PC-3 (cell line): ENCODE measurements around the gene RAPGEF4. TPM values are rescaled to one million over a fixed set of nuclear protein-coding genes. Genes with fewer than 3 reads are reported as not detected.

ENCODE experiments used
- ATAC-seq: fragments of 200-7000 bp; cut with Tn5 transposase; 2 replicates; pipeline ENCODE4 v1.9.1; 2020; ENCODE audit warnings: mild to moderate bottlenecking, moderate library complexity
- BruUV-seq: library from RNA; stranded (reverse); fragments of 400-500 nt; replicated peaks from 2 replicates; lab custom pipeline; 2021; lab: Mats Ljungman, UMichigan
- CTCF ChIA-PET: fragments of 300-600 bp; sonication (Branson Sonifier 250); formaldehyde crosslinking; loops from one replicate; lab custom pipeline; 2022; ENCODE audit warnings: antibody characterized with exemption; lab: Charles Lee
- POLR2A ChIA-PET: fragments of 300-600 bp; sonication (Branson Sonifier 250); formaldehyde crosslinking; loops from one replicate; lab custom pipeline; 2022; ENCODE audit warnings: antibody characterized with exemption; ENCODE audit not compliant: unreplicated experiment; lab: Charles Lee
- DNase-seq: peaks from one replicate; pipeline ENCODE4 v3.0.0-alpha.2; 2015
- H2AFZ ChIP-seq: fragments of 300-600 bp; sonication (generic); 2 replicates; pipeline ENCODE4 v1.6.0; 2016; ENCODE audit warnings: antibody characterized with exemption, low read length
- H3F3A ChIP-seq: fragments of 300-600 bp; sonication (generic); one replicate; pipeline ENCODE4 v1.6.0; 2017; ENCODE audit warnings: antibody characterized with exemption, low read length, control low read depth, mild to moderate bottlenecking; ENCODE audit not compliant: unreplicated experiment
- H3K27ac ChIP-seq: fragments of 300-600 bp; sonication (generic); 2 replicates; pipeline ENCODE4 v1.5.1; 2016; ENCODE audit warnings: mild to moderate bottlenecking, low read length
- H3K27me3 ChIP-seq: fragments of 300-600 bp; sonication (generic); 2 replicates; pipeline ENCODE4 v1.6.1; 2016; ENCODE audit warnings: low read length, mixed read lengths
- H3K36me3 ChIP-seq: fragments of 300-600 bp; sonication (generic); 2 replicates; pipeline ENCODE4 v1.6.1; 2016; ENCODE audit warnings: low read depth, mixed run types, low read length, mixed read lengths
- H3K4me1 ChIP-seq: fragments of 300-600 bp; sonication (generic); 2 replicates; pipeline ENCODE4 v1.5.1; 2016; ENCODE audit warnings: low read length; ENCODE audit not compliant: insufficient read depth
- H3K4me2 ChIP-seq: fragments of 300-600 bp; sonication (generic); 2 replicates; pipeline ENCODE4 v1.6.0; 2016; ENCODE audit warnings: low read length
- H3K4me3 ChIP-seq: fragments of 300-600 bp; sonication (generic); 2 replicates; pipeline ENCODE4 v1.5.1; 2016; ENCODE audit warnings: mild to moderate bottlenecking, low read length, mixed read lengths
- H3K79me2 ChIP-seq: fragments of 300-600 bp; sonication (generic); 2 replicates; pipeline ENCODE4 v1.6.1; 2017; ENCODE audit warnings: low read length, mixed read lengths
- H3K9ac ChIP-seq: fragments of 300-600 bp; sonication (generic); 2 replicates; pipeline ENCODE4 v1.6.0; 2016; ENCODE audit warnings: mild to moderate bottlenecking, low read length
- H3K9me2 ChIP-seq: fragments of 300-600 bp; sonication (generic); replicated peaks from 2 replicates; pipeline ENCODE4 v1.6.1; 2016; ENCODE audit warnings: mixed run types, low read length, mixed read lengths
- H3K9me3 ChIP-seq: fragments of 300-600 bp; sonication (generic); 2 replicates; pipeline ENCODE4 v1.6.1; 2016; ENCODE audit warnings: low read length, mixed read lengths
- H4K20me1 ChIP-seq: fragments of 300-600 bp; sonication (generic); 2 replicates; pipeline ENCODE4 v1.6.1; 2016; ENCODE audit warnings: low read length, mixed read lengths
- EZH2 ChIP-seq: fragments of 300-600 bp; sonication (generic); IDR thresholded peaks from one replicate; pipeline ENCODE4 v1.6.1; 2017; ENCODE audit warnings: antibody characterized with exemption, mild to moderate bottlenecking, low read length; ENCODE audit not compliant: unreplicated experiment
- EZH2phosphoT487 ChIP-seq: fragments of 300-600 bp; sonication (generic); IDR thresholded peaks from 2 replicates; pipeline ENCODE4 v1.6.1; 2018; ENCODE audit warnings: mild to moderate bottlenecking, antibody characterized with exemption, low read length, borderline replicate concordance
- intact Hi-C: fragments of 100-400 bp; cut with micrococcal nuclease; formaldehyde crosslinking; loops from 2 replicates; pipeline ENCODE4 v1.9.0; 2023
- total RNA-seq: library from RNA; depleted of rRNA; stranded (reverse); fragments of >200 nt; gene quantifications from 2 replicates; pipeline ENCODE4 v1.2.3, GENCODE V29; 2014
- TF ChIP-seq, protein P1 (sequence below): fragments of 300-600 bp; sonication (generic); conservative IDR thresholded peaks from 2 replicates; pipeline ENCODE4 v1.5.1; 2017; ENCODE audit warnings: antibody characterized with exemption, low read depth, mild to moderate bottlenecking, low read length

The RAPGEF4 gene
- total RNA-seq, 1 experiment from 2014 or later = 0.87 TPM

DNA sequence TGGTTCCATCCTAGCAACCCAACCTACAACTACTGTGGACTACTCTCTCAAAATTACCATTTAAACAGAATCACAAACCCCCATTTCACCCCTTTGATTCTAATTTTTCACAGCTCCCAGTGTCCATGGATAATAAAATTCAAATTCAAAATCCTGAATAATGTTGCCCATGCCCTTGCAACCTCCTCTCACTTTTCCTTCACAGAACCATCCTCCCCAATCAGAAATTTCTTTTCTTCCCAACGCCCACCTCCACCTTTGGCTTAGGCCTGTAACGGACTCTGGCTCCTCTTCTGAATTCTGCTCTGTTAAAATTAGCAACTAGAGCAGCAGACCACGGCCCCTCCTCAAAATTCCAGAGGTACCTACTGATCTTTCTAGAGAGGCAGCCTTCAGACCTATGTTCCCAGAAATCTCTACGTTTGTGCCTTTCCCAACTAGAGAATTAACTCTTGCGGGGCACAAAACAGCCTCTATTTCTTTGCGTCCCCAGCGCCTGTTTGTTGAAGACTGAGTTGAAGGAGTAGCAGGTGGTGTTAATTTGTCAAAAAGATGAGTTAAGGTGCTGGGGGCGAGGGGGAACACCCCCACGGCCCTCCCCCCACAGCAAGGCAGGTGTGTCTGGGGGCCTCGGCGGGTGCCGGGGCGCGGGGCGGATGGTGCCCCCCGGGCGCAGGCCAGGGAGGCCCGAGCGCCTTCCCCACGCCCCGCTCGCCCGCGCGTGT lies 339.6 kb downstream of the RAPGEF4 start:
- no peaks in the 10 kb centered on the region; the same call in 1 of the 2 replicates for H4K20me1 ChIP-seq
- no peaks in the 10 kb centered on the region for H3K36me3 ChIP-seq
- peak overlapping the region; percentile 95 for H3K9ac ChIP-seq
- H3K79me2 ChIP-seq = peaks cover 33% of the 10 kb centered on the region
- ATAC-seq (no peak), DNase-seq (peak; percentile 33)
- peak overlapping the region; percentile 90 for H3K4me3 ChIP-seq
- H2AFZ ChIP-seq = peak overlapping the region; percentile 96
- H3K4me1 ChIP-seq = peaks cover 31% of the 10 kb centered on the region
- intact Hi-C loops = loop anchor here (1.0 kb wide), 2 partner anchors 48 to 135 kb away; no protein-coding TSS in a partner anchor
- no TSS peak for BruUV-seq
- peak overlapping the region; percentile 86 for H3K27ac ChIP-seq
- TF ChIP-seq, protein P1, sequence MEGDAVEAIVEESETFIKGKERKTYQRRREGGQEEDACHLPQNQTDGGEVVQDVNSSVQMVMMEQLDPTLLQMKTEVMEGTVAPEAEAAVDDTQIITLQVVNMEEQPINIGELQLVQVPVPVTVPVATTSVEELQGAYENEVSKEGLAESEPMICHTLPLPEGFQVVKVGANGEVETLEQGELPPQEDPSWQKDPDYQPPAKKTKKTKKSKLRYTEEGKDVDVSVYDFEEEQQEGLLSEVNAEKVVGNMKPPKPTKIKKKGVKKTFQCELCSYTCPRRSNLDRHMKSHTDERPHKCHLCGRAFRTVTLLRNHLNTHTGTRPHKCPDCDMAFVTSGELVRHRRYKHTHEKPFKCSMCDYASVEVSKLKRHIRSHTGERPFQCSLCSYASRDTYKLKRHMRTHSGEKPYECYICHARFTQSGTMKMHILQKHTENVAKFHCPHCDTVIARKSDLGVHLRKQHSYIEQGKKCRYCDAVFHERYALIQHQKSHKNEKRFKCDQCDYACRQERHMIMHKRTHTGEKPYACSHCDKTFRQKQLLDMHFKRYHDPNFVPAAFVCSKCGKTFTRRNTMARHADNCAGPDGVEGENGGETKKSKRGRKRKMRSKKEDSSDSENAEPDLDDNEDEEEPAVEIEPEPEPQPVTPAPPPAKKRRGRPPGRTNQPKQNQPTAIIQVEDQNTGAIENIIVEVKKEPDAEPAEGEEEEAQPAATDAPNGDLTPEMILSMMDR = no peak
- TF ChIP-seq EZH2 (no peak), EZH2phosphoT487 (no peak)
- no peaks in the 10 kb centered on the region for H3K27me3 ChIP-seq
- ChIA-PET POLR2A (no interaction called here), CTCF (no interaction called here)
- H3K4me2 ChIP-seq = peak overlapping the region; percentile 89
- no peaks in the 10 kb centered on the region for H3K9me2 ChIP-seq
- H3K9me3 ChIP-seq = no peaks in the 10 kb centered on the region
- no peaks in the 10 kb centered on the region for H3F3A ChIP-seq

GRCh38 chr2:173075781-173076580 lies 340.3 kb downstream of the RAPGEF4 start, which contains the start of gene MAP3K20:
TSS of gene MAP3K20 (plus strand) at chr2:173075846. CDS start at chr2:173091032, 15,186 bp downstream.
- H3K4me1 ChIP-seq = peaks cover 38% of the 10 kb centered on the region
- H3K27me3 ChIP-seq = no peaks in the 10 kb centered on the region
- intact Hi-C loops = loop anchor here (1.0 kb wide), 2 partner anchors 49 to 134 kb away; no protein-coding TSS in a partner anchor
- TF ChIP-seq EZH2phosphoT487 (no peak), EZH2 (no peak)
- TF ChIP-seq, protein P1 = peak; percentile 42
- ATAC-seq (peak; percentile 53), DNase-seq (peak; percentile 60)
- ChIA-PET POLR2A (no interaction called here), CTCF (no interaction called here)
- H4K20me1 ChIP-seq = no peaks in the 10 kb centered on the region; the same call in 1 of the 2 replicates
- H3K9ac ChIP-seq = peak within 1 kb of the TSS; percentile 95
- BruUV-seq = no TSS peak
- peak within 1 kb of the TSS; percentile 86 for H3K27ac ChIP-seq
- no peaks in the 10 kb centered on the region for H3K36me3 ChIP-seq
- no peaks in the 10 kb centered on the region for H3K9me3 ChIP-seq
- no peaks in the 10 kb centered on the region for H3K9me2 ChIP-seq
- peaks cover 41% of the 10 kb centered on the region for H3K79me2 ChIP-seq
- H3K4me2 ChIP-seq = peak within 1 kb of the TSS; percentile 89
- H3K4me3 ChIP-seq = peak within 1 kb of the TSS; percentile 90
- H3F3A ChIP-seq = peaks cover 6% of the 10 kb centered on the region
- peak within 1 kb of the TSS; percentile 96 for H2AFZ ChIP-seq
